H7 (cell line): ENCODE data around the gene CALHM1. TPM values are rescaled to one million over a fixed set of nuclear protein-coding genes. Genes with fewer than 3 reads are reported as not detected.
"Not testable (repeated sequence)": the region's sequence is repeated elsewhere in the genome, so short reads cannot be mapped to it uniquely, and the experiment has no call there.

Source experiments
- DNase-seq: peaks from one replicate; pipeline ENCODE4 v3.0.0; 2012
- H3K27me3 ChIP-seq: 2 replicates; pipeline ENCODE4 v1.6.0; 2011; ENCODE audit warnings: mild to moderate bottlenecking, low read length; ENCODE audit not compliant: control insufficient read depth, insufficient read depth
- H3K36me3 ChIP-seq: replicated peaks from 2 replicates; pipeline ENCODE4 v1.5.1; 2011; ENCODE audit warnings: low read length; ENCODE audit not compliant: control insufficient read depth, insufficient read depth
- H3K4me3 ChIP-seq: 2 replicates; pipeline ENCODE4 v1.5.1; 2011; ENCODE audit warnings: low read depth, mild to moderate bottlenecking, control low read depth, low read length, moderate library complexity; ENCODE audit not compliant: insufficient read depth
- total RNA-seq: library from RNA; depleted of rRNA; stranded (reverse); fragments of >200 nt; shearing (Covaris generic); gene quantifications from 2 replicates; pipeline ENCODE4 v1.2.3, GENCODE V29; 2014; rRNA removed

Gene CALHM1, protein sequence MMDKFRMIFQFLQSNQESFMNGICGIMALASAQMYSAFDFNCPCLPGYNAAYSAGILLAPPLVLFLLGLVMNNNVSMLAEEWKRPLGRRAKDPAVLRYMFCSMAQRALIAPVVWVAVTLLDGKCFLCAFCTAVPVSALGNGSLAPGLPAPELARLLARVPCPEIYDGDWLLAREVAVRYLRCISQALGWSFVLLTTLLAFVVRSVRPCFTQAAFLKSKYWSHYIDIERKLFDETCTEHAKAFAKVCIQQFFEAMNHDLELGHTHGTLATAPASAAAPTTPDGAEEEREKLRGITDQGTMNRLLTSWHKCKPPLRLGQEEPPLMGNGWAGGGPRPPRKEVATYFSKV
- total RNA-seq: 0.07 TPM in 1 of 2 replicates, not detected in the other

DNA sequence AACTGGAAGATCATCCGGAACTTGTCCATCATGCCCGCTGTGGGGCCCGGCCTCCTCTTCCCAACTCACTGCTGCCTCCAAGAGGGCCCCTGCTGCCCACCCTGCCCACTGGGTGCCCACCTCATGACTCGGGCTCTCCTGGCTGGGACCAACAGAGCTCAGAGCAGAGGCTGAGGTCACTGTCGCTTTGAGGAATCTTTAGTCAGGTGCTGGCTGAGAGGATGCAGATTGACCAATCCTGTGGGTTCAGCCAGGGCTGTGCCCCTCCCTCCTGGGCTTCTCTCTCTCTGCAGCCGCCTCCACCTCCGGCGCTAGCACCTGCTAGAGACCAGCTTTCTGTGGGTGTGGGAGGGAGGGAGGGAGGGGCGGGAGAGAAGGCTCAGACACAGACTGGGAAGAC is at the start of gene CALHM1:
Gene CALHM1, minus strand, starts transcription at position 181 of the 400 bp plus-strand sequence. Its CDS starts 149 bp downstream, at position 32.
- no peaks in the 10 kb centered on the region for H3K27me3 ChIP-seq
- no peak within 1 kb of the TSS for H3K4me3 ChIP-seq
- DNase-seq: peak; percentile 96
- no peaks in the 10 kb centered on the region for H3K36me3 ChIP-seq

DNA sequence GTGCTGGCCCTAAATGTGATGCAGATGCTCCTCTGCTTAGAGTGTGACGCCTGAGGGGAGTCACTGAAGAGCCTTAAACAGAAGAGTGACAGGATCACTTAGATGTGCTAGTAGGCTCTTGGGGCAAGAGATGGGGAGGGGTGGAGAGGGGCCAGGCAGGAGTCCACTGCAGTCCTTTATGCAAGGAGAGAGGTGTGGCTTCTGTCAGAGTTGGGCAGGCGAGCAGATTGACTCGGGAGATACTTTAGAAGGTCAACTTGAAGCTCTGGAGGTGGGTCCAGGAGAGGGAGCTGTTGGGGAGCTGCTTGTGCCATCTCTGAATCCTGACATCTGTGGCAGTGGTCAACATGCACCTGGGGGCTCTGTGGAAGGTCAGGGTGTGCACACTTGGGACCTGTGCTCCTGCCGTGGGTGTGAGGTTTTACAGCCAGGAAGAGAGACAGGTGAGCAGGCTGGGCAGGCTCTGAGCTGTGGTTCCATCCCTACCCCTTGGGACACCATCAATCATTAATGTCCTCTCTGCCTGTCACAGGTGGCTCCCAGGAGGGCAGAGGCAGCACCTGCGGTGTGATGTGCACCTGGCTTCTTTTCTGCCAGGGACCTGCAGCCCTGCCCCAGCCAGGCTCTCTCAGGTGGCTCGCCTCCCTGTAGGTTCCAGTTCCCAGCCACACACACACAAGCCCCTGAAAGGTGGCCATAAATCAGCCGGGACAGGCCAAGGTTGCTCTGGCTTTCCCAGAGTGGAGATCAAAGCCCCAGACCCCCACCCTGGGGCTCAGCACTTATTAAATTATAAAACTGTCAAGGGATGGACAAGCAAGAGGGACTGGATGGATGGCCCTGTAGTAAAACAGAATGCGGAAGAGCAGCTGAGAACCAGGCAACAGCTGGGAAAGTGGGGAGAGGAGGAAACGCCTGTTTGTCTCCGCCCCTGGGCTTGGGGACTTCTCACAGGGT is 48.8 kb upstream of the CALHM1 start:
- Histone ChIP-seq H3K36me3 (no peaks in the 10 kb centered on the region), H3K4me3 (no peak overlapping the region), H3K27me3 (no peaks in the 10 kb centered on the region)
- peak; percentile 56 for DNase-seq

DNA sequence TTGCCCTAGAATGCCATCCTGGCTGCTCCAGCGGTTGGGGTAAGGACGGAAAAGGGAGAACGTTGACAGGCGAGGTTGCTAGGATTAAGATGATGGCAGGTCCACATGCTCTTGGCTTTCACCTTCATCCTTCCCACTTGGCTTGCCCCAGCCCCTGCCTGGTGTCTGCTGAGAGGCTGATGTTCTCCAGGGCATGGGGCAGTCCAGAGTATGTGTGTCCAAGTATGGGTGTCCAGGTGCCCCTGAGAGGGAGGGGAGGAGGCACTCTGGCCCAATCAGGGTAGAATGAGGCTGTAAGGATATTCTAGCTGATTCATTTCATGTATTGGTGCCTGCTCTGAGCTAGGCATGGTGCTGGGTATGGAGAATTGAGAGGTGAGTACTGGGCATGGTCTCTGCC is 47.4 kb upstream of the CALHM1 start:
- no peaks in the 10 kb centered on the region for H3K27me3 ChIP-seq
- no peak overlapping the region for H3K4me3 ChIP-seq
- DNase-seq: peak; percentile 11
- H3K36me3 ChIP-seq: no peaks in the 10 kb centered on the region

DNA sequence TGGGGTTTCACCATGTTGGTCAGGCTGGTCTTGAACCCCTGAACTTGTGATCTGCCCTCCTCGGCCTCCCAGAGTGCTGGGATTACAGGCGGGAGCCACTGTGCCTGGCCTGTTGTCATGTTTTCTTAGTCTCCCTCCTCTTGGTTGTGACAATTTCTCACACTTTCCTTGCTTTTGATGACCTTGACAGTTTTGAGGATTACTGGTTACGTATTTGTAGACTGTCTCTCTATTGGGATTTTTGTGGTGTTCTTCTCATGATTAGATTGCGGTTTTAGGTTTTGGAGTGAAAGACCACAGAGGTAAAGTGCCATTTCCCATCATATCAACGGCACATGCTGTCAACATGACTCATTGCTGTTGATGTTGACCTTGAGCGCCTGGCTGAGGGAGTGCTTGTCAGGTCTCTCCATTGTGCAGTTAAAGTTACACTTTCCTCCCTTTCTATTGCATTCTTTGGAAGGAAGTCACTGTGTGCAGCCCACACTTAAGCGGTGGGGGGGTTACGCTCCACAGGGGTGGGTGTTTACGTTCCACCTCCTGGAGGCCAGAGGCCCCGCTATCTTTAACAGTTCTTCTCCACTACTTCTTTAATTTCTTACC is 45.6 kb upstream of the CALHM1 start:
- Histone ChIP-seq H3K4me3 (no peak overlapping the region), H3K36me3 (no peaks in the 10 kb centered on the region), H3K27me3 (no peaks in the 10 kb centered on the region)
- DNase-seq: no peak

DNA sequence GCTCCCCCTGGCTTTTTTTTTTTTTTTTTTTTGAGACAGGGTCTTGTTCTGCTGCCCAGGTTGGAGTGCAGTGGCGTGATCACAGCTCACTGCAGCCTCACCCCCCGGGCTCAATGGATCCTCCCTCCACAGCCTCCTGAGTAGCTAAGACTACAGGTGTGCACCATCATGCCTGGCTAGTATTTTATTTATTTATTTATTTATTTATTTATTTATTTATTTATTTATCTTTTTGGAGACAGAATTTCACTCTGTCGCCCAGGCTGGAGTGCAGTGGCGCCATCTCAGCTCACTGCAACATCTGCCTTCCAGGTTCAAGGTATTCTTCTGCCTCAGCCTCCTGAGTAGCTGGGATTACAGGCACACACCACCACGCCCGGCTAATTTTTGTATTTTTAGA is 45.1 kb upstream of the CALHM1 start:
- H3K36me3 ChIP-seq, H3K4me3 ChIP-seq, H3K27me3 ChIP-seq, DNase-seq: not testable (repeated sequence)

DNA sequence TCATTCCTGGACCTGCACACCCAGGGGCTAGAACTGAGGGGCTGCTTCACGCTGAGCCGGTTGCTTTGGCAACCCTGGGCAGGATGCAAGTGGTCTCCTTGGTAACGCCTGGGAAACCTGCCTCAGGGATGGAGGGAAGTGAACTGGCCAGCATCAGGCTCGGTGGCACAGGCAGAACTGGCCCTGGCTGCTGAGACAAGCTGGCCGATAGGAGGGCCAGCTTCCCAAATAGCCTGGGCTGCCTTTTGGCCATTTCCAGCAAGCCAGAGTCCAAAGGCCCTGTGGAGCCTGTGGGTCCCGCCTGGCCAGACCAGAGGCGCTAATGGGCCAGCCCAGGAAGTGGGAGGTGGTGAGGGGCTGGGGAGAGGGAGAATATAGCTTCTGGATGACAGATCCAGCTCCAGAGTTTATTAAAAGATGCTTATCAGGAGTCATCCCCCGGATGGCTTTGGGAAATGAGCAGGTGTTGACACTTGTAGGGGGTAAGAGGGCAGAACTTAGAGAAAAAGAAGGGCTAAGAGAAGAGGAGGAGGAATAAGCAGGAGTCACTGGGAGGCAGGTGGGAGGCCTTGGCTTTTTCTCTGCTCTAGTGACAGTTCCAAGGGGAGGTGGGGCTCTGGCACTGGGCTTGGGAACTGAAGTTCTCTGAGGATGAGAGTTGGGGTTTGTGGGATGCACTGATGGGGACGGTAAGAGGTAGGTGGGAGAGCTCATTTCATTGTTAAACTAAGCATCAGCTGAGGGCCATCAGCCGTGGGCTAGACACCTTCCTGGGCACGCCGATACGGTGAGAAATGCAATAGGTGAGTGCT is 44.4 kb upstream of the CALHM1 start:
- Histone ChIP-seq H3K27me3 (no peaks in the 10 kb centered on the region), H3K36me3 (no peaks in the 10 kb centered on the region), H3K4me3 (no peak overlapping the region)
- no peak for DNase-seq

DNA sequence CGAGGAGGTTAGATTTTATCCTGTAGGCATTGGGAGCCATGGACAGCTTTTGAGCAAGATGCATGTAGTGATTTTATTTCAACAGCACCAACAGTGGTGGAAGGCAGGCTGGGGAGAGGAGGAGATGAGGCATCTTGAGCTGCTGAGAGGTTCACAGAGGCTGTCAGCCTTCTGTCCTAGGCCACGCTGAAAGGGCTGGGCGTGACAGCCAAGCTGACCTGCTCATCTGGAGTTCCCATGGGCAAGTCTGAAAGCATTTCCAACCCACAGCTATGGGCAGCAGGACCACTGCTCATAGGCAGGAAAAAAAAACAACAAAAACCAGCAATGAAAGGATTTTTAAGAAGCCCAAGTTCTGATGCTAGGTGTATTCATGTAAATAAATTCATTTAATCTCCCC is 42.5 kb upstream of the CALHM1 start:
- no peaks in the 10 kb centered on the region for H3K36me3 ChIP-seq
- H3K4me3 ChIP-seq: no peak overlapping the region
- DNase-seq: no peak
- peaks cover 2% of the 10 kb centered on the region; the same call in 1 of the 2 replicates for H3K27me3 ChIP-seq

DNA sequence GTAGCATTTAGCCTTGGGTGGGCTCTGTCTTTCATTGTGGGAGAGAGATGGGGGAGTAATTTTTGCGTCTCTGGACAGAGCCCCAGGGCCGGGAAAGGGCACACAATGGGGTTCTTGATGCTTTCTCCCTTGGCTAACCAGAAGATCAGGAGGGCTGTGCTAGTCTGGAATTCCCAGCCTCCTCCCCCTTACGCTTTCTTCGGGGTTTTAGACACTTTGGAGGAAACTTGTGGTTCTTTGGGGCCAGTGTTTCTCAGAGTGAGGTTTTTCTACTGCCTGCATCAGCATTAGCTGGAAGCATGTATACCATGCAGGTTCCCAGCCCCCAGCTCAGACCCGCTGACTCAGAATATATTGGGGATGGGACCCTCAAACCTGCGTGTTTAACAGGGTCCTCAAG is 41.8 kb upstream of the CALHM1 start:
- no peak for DNase-seq
- no peaks in the 10 kb centered on the region for H3K36me3 ChIP-seq
- H3K27me3 ChIP-seq: peaks cover 3% of the 10 kb centered on the region
- no peak overlapping the region for H3K4me3 ChIP-seq

DNA sequence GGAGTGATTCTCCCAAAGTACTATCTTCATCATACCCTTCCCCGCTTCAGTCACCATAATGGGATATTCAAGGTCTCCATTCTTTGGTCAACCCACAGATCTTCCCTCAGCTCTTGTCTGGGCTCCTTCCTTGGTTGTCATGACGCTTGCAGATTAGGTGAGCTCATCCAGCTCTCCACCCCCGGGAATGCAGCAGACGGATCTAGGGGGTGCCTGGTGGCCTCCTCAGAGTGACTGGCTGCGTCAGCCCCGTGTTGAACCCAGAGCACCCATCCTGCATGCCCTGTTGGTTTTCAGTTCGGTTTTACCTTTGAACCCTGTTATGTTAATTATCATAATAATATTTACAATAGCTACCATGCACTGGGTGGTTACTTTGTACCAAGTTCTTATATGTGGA is 41.2 kb upstream of the CALHM1 start:
- Histone ChIP-seq H3K36me3 (no peaks in the 10 kb centered on the region), H3K4me3 (no peak overlapping the region), H3K27me3 (peaks cover 8% of the 10 kb centered on the region)
- DNase-seq: peak; percentile 58

DNA sequence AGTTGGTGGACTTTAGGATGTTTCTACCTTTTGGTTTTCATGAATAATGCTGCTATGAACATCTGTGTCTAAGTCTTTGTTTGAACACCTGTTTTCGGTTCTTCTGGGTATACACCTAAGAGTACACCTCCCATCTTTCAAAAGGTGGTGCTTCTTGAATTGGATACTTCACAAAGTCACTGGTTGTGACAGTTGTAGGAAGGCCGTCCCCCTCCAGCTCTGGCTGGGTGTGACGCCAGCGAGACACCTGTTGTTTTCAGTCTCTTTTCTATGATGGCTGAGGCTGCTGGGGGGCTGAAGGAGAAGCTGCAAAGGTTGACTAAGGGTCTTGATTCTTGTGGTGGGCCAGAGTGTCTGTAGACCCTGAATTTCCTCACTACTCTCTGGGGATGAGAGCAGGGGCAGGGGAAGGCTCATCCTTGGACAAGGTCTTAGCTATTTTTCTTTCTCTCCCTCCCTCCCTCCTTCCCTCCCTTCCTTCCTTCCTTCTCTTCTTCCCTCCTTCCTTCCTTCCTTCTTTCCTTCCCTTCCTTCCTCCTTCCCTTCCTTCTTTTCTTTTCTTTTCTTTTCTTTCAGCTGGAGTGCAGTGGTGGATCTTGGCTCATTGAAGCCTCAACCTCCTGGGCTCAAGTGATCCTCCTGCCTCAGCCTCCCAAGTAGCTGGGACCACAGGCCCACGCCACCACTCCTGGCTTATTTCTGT is 40.4 kb upstream of the CALHM1 start:
- no peak for DNase-seq
- Histone ChIP-seq H3K36me3 (no peaks in the 10 kb centered on the region), H3K27me3 (peaks cover 16% of the 10 kb centered on the region), H3K4me3 (no peak overlapping the region)

DNA sequence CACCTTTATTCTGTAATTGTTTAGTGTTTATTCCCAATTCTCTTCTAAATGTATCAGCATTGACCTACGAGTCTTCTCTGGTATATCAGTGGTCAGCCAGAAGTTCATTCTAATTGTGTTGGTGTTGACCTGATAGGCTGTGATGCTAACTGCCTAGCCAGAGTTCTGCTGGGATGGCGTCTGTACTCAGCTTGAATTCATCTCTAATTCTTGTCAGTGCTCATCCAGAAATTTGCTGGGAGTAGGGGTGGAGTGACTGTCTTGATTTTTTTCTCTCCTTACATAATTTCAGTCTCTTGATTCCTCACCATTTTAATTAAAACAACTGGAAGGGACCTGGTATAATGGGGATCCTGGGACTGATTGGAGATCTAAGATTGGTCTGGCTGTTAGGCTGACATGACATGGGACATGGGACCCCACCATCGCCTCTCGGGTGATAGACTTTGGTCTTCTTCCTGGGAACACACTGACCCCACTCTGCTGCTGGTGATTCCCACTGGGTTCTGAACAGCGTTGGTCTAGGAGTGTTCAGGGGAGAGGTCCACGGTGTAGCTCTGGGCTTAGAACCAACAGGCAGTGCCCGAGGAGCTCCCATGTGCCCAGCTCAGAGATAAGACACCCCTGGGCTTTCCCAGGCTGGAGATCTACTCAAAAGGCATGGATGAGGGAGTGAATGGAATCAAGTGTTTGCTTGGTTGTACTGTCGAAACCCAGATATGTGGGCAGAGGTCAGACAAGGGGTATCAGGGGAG is 38.6 kb upstream of the CALHM1 start:
- Histone ChIP-seq H3K27me3 (peaks cover 30% of the 10 kb centered on the region), H3K36me3 (no peaks in the 10 kb centered on the region), H3K4me3 (no peak overlapping the region)
- no peak for DNase-seq

DNA sequence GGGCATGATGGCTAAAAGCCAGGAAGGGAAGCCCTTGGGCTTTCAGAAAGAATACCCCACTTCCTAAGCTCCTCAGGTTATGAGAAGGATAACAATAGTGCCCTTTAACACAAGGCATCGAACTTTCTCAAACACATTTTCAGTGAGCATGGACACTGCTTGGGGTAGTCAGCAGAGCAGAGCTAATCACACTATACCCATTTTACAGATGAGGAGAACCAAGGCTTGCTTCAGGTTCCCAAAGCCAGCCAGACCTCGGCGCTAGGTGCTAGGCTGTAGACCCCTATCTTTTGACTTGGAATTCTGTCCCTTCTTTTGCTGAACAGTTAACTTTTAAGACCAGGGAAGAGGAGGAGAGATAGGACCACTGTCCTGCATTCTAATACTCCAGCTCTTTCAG is 36.6 kb upstream of the CALHM1 start:
- DNase-seq: no peak
- H3K4me3 ChIP-seq: no peak overlapping the region
- no peaks in the 10 kb centered on the region for H3K36me3 ChIP-seq
- H3K27me3 ChIP-seq: peaks cover 33% of the 10 kb centered on the region
